GM21717 (cell line): ENCODE measurements around the gene PRPF39.
"Not testable (repeated sequence)": the region's sequence is repeated elsewhere in the genome, so short reads cannot be mapped to it uniquely, and the experiment has no call there.

Experiments
- ATAC-seq: cut with Tn5 transposase; IDR thresholded peaks from one replicate; pipeline ENCODE4 v1.9.1; 2021; ENCODE audit warnings: mild to moderate bottlenecking, moderate library complexity; ENCODE audit not compliant: unreplicated experiment

The PRPF39 gene

DNA sequence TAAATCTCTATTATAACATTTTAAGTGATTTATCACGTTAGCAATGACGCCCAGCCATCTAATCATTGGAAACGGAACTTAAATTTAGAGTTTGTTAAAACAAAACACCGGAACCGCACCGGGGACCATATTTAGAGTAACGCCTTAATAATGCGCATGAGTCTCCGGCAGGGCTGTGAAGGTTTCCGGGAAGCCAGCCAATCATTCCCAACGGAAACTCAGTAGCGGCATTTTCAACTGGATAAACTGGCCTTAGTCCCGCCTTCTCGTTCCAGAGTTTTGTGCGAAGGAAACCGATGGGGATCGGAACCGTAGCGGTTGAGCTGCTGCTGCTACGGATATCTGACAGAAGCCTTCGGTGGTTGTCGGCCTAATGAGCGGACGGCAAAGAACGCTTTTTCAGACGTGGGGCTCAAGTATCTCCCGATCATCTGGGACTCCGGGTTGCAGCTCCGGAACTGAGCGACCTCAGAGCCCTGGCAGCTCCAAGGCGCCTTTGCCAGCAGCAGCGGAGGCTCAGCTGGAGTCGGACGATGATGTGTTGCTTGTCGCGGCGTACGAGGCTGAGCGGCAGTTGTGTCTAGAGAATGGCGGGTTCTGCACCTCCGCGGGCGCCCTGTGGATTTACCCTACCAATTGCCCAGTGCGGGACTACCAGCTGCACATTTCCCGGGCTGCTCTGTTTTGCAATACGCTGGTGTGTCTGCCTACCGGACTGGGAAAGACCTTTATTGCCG is 51.9 kb downstream of the PRPF39 start, which contains the start of gene FANCM:
Gene FANCM (plus strand): TSS at position 272 of the 737 bp plus-strand sequence. CDS start 102 bp downstream, at position 374.
- peak; percentile 42 for ATAC-seq

DNA sequence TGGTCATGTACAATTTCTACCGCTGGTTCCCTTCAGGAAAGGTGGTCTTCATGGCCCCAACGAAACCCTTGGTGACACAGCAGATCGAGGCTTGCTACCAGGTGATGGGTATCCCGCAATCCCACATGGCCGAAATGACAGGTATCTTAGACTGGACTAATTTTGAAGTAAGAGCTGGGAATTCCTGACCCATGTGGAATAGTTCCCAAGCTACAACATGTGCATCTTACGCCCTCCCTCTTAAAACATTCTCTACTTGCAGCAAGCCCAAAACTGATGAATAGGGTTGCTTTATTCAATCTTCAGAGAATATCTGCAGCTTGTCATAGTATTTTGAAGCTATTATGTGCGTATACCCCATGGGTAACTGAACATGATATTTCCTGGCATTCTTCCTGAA is 52.5 kb downstream of the PRPF39 start:
- no peak for ATAC-seq

DNA sequence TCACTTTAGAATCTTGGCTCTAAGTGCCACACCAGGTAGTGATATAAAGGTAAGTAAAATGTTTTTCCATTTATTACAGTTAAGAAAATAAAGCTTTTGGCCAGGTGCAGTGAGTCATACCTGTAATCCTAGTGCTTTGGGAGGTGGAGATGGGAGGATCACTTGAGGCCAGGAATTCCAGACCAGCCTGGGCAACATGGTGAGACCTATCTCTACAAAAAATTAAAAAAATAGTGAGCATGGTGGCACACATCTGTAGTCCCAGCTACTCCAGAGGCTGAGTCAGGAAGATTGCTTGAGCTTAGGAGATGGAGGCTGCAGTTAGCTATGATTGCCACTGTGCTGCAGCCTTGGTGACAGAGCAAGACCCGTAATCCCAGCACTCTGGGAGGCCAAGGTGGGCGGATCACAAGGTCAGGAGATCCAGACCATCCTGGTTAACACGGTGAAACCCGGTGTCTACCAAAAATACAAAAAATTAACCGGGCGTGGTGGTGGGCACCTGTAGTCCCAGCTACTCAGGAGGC is 56.8 kb downstream of the PRPF39 start:
- ATAC-seq: no peak

DNA sequence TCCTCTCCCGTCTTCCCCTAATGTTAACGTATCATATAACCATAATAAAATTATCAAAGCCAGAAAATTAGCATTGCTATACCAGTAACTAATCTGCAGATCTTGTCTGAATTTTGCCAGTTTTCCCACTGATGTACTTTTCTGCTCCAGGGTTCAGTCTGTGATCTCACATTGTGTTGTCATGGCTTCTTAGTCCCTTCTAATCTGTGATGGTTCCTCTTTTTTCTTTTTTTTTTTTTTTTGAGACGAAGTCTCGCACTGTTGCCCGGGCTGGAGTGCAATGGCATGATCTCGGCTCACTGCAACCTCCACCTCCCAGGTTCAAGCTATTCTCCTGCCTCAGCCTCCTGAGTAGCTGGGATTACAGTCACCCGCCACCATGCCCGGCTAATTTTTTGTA is 58.2 kb downstream of the PRPF39 start:
- ATAC-seq: not testable (repeated sequence)

DNA sequence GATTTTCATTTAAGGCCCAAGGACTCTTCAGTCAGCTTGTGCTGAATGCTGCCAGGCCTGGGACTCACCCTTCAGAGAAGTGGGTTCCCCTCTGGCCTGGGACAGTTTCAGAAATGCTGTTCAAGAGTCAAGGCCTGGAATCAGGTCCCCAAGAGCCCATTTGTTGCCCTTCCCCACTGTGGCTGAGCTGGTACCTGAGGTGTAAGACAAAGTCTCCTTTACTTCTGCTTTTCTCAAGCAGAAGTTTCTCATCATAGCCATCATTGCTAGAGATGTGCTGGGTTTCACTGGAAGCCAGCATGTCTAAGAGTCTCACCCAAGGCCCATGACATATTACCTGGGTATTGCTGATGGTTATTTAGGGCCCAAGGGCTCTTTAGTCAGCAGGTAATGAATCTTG is 60.7 kb downstream of the PRPF39 start:
- ATAC-seq: peak; percentile 73

DNA sequence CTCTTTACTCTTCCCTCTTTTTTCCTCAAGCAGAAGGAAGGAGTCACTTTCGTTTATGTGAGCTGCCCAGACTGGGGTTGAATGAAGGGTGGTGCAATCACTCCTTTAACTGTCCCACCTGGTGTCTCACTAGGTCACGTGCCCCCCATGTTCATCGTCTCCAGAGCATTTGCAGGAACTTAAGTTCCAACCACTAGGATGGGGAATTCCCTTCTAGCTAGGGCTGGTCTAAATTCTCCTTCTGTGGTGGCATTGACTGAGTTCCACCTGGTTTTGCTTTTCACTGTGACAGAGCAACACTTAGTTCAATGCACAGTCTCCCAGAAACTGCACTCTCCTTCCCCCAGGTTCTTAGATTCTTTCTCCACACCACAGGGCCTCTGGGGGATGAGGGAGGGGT is 61.3 kb downstream of the PRPF39 start:
- ATAC-seq: peak; percentile 61

DNA sequence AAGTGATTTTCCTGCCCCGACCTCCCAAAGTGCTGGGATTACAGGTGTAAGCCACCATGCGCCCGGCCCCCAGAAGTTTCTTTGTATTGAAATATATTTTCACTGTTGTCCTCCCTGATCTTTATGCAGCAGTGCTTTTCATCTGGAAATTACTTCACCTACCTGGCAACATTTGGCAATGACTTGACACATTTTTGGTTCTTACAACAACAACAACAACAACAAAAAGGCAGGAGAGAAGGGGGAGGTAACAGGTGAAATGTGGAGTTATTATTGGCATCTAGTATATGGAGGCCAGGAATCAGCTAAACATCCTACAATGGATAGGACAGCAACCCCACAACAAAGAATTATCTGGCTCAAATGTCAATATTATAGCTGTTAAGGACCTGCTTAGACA is 65.7 kb downstream of the PRPF39 start:
- no peak for ATAC-seq

DNA sequence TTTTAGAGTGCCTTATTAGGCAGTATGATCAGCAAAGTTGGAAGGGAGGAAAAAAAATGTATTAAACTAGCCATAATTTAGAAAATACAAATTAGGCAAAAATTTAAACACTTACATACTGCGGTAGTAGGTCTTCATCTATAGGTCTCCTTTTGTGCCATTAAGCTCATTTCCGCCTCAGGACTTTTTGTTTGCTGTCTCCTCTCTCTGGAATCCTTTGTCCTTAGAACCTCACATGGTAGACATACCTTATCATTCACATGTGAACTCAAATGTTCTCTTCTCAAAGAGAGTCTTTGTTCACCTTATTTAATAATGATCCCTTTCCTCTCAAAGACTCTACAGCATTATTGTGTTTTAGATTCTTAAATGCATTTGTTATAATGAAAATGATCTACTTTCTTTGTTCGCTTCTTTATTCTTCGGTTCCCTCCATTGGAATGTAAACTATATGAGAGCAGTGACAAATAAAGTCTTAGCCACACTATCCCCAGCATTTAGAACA is 66.5 kb downstream of the PRPF39 start:
- ATAC-seq: no peak

DNA sequence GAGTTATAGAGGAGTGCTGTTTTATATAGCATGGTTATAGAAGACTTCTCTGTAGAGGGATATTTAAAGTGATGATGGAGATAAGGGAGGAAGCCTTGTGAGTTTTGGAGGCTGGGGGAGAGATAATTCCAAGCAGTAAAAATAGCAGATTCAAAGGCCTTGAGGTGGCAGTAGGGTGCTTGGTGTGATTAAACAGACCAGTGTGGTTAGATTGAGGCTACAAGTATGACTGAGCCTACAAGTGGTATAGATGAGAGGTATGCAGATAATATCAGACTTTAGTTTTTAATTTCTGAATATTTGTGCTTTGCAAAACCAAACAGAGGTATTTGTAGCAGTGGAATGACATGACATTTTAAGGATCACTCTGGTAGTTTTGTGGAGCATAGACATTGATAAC is 72.2 kb downstream of the PRPF39 start:
- ATAC-seq: no peak
